HL-60/S4 treated with retinoic acid at 250 ng/mL for 4 days and 3 days (cell line): ENCODE data around the gene BMP8A.
"Not testable (repeated sequence)": the region's sequence is repeated elsewhere in the genome, so short reads cannot be mapped to it uniquely, and the experiment has no call there.

ENCODE experiments used
- in situ Hi-C: fragments of 300-500 bp; cut with MboI; formaldehyde crosslinking; loops from 2 replicates; pipeline ENCODE4 v1.7.0; 2022; ENCODE audit warnings: low sequenced_read_pairs

The BMP8A gene

GRCh38 chr1:39491146-39491921 is at the start of gene BMP8A:
TSS of gene BMP8A (plus strand) at chr1:39491636. CDS start at chr1:39491992, 356 bp downstream.
- in situ Hi-C loops, result no loop called here

- in situ Hi-C loops, result no loop called here
Measured at GRCh38 chr1:39441797-39442196, 49.6 kb upstream of the BMP8A start.

- in situ Hi-C loops, result no loop called here
Measured at GRCh38 chr1:39445573-39445972, 45.9 kb upstream of the BMP8A start.

GRCh38 chr1:39446986-39447567 is 44.4 kb upstream of the BMP8A start:
- in situ Hi-C loops, result no loop called here

GRCh38 chr1:39450041-39450440 is 41.4 kb upstream of the BMP8A start:
- in situ Hi-C loops, result not testable (repeated sequence)

- in situ Hi-C loops, result no loop called here
Measured at GRCh38 chr1:39450956-39451606, 40.4 kb upstream of the BMP8A start.

- in situ Hi-C loops, result no loop called here
Measured at GRCh38 chr1:39452081-39452480, 39.4 kb upstream of the BMP8A start.

GRCh38 chr1:39452540-39452939 is 38.9 kb upstream of the BMP8A start:
- in situ Hi-C loops, result no loop called here

GRCh38 chr1:39453603-39454002 is 37.8 kb upstream of the BMP8A start:
- in situ Hi-C loops, result no loop called here

GRCh38 chr1:39458991-39459390 is 32.4 kb upstream of the BMP8A start:
- in situ Hi-C loops, result no loop called here

- in situ Hi-C loops, result no loop called here
Measured at GRCh38 chr1:39462074-39462473, 29.4 kb upstream of the BMP8A start.

GRCh38 chr1:39466413-39467107 is 24.9 kb upstream of the BMP8A start:
- in situ Hi-C loops, result no loop called here

GRCh38 chr1:39467108-39467720 is 24.2 kb upstream of the BMP8A start:
- in situ Hi-C loops, result not testable (repeated sequence)

GRCh38 chr1:39469150-39469549 is 22.3 kb upstream of the BMP8A start:
- in situ Hi-C loops, result no loop called here

- in situ Hi-C loops, result no loop called here
Measured at GRCh38 chr1:39470040-39470439, 21.4 kb upstream of the BMP8A start.

GRCh38 chr1:39472826-39473225 is 18.6 kb upstream of the BMP8A start:
- in situ Hi-C loops, result no loop called here

GRCh38 chr1:39473324-39473723 is 18.1 kb upstream of the BMP8A start:
- in situ Hi-C loops, result no loop called here

- in situ Hi-C loops, result no loop called here
Measured at GRCh38 chr1:39474810-39475209, 16.6 kb upstream of the BMP8A start.

- in situ Hi-C loops, result not testable (repeated sequence)
Measured at GRCh38 chr1:39475551-39475950, 15.9 kb upstream of the BMP8A start.

- in situ Hi-C loops, result no loop called here
Measured at GRCh38 chr1:39478126-39478915, 13.1 kb upstream of the BMP8A start.
